GM18909 (cell line): ENCODE measurements around the gene GPR18.
"Not testable (repeated sequence)": the region's sequence is repeated elsewhere in the genome, so short reads cannot be mapped to it uniquely, and the experiment has no call there.

Experiments used
- ATAC-seq: cut with Tn5 transposase; IDR thresholded peaks from one replicate; pipeline ENCODE4 v1.9.1; 2021; ENCODE audit warnings: mild to moderate bottlenecking; ENCODE audit not compliant: unreplicated experiment, poor library complexity

The GPR18 gene

DNA sequence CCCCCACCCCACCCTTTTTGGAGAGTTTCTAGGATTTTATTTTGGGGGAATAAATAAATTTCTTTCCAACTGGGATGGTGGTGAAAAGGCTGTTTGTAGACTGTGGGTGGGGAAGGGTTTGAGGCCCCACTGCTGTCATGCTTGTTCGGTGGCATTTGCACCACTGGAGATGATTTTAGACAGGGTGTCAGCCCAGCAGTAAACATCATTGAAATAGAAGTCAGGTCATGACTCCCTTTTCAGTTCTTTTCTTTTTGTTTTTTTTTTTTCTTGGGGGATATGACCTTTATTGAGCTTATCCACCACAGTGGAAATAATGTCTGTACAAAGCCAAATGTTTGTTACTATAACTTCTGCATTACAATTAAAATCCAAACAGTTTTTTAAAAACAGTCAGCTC lies 43.4 kb downstream of the GPR18 start:
- no peak for ATAC-seq

DNA sequence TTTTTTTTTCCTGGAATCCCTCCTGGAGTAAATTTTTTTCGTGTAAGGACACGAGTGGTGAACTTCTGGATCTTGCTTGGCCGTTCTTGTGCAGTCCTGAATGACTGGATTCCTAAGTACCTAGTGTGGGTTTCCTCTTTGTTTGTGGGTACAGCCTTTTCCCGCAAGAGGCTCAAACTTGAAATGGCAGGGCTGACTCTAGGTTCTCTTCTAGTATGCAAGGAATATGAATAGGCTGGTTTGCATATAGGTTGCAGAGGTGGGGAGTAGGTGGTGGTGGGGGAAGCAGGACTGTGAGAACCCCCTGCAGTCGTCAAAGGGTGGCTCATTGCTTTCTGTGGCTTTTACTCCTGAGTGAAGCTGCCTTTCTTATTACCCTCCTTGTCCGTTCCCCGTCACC lies 43.9 kb downstream of the GPR18 start:
- peak; percentile 67 for ATAC-seq

DNA sequence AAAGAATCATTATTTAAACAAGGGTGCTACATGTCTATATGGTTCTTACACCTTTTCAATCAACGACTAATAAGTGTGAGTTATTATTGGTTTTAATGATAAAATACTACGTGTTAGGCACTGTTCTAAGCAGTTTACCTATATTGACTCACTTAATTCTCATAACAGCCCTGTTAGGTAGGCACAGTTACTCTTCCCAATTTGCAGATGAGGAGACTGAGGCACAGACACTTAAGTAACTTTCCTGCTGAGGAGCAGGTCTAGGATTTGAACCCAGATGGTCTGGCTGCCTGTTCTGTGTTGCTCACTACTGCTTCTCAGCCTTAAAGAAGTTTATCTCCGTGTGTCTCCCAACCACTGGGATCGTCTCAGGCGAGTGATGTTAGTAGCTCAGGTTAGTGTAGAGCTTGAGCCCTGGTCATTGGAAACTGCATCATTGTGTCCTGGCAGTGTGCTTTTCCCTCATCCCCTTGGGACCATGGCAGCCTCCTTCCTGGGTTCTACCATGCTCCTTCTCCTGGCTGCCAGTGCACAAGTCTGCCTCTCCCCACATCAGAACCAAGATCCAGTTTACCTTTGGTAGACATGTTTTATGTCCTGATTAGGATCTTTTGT lies 46.7 kb downstream of the GPR18 start:
- ATAC-seq, result no peak

DNA sequence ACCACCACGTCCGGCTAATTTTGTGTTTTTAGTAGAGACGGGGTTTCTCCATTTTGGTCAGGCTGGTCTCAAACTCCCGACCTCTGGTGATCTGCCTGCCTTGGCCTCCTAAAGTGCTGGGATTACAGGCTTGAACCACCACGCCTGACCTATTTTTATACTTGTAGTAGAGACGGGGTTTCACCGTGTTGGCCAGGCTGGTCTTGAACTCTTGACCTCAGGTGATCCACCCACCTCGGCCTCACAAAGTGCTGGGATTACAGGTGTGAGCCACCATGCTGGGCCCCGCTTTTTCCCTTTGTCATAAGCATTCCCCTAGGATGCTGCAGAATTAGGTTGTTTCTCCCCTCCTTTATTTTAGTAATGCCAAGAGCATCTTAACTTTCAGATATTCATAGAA lies 47.6 kb downstream of the GPR18 start:
- not testable (repeated sequence) for ATAC-seq

DNA sequence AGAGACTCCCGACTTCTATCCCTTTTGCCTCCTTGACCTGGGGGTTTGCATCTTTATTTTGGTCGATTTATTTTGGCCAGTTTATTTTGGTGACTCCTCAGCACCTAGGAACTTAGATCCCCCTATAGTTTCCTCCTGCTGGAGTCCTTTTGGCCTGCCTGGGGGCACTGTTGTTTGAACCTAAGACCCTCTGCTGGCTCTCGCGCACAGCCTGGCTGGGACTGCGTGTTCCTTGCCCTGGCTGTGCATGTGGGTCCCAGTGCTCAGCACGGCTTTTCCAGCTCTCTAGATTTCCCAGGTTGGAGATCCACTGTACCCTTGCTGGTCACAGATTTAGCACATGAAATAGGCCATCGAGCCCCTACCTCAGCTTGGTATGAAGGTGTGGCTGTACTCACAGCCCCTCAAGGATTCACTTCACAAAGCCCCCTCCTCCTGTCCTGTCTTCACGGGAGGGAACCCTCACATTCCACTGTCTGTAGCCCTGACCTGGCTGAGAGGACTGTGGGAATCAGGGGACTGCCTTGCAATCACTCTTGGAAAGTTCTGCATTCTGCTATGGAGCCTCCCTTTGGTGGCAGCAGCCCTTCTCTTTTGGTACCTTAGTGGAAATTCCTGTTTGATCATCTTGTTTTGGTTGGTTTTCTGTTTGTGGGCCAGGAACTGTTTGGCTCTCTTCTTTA lies 49.2 kb downstream of the GPR18 start:
- no peak for ATAC-seq

DNA sequence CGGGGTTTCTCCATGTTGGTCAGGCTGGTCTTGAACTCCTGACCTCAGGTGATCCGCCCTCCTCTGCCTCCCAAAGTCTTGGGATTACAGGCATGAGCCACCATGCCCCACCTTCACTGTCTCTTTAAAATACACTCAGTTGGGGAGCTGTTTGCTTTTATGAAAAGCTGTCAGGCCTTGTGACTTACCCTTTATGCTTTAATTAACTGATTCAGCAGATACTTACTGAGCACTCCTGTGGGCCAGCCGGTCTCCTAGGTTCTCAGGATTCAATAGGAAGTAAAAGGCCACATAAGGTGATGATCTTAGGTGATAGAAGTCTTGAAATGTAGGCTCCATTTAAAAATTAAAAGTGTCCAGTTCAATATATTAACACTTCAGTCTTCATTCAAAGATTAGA lies 50.0 kb downstream of the GPR18 start:
- ATAC-seq, result no peak

DNA sequence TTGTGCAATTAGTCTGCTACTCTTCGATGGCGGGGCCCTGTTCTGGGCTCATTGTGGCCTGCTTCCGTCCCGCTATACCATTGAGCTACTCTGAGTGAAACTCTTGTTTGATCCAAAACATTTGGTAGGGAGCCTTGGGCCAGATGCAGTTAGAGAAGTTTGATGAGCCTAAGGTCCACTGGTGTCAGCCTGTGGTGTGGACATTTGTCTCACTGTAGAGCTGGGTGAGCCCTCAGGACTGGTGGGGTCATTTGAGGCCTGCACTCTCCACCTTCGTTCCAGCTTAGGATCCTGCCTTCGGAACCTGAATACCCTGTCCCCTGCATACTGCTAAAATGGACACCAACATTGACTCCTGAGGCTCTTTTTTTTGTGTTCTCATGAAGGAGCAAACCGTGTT lies 50.7 kb downstream of the GPR18 start:
- no peak for ATAC-seq

DNA sequence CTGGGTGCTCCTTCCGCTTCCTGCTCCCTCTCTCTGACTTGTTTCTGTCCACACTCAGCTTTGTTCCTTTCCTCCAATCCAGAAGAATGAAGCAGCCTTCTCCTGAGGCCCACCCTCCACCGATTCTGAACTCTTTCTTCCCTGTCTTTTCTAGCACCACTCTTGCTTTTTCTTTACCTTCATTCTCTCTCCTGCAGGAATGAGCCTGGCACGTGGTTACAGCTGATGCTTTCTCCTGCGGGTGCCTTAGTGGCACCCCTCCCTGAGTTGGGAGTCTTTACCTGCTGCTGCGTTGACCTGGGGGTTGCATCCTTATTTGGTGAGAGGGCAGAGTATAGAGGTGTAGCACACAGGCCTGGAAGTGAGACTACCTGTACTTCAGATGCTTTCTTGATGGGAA lies 51.3 kb downstream of the GPR18 start:
- ATAC-seq, result no peak

DNA sequence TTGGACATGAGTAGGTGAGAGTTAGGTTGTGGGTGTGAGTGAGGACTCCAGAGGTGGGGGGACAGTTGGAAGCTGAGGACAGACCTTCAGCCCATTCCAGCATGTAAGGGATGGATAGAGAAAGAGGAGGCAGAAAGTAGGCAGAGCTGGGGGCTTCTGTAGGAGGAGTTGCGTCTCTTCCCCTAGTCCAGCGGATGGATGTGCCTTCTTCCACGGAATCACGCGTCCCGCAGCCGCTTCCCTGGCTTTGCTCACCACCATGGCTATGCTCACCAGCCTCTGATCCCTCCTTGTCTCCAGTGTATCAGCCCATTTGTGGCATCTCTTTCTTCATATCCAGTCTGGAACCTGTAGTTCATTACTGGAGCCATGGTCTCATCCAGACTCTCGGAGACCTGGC lies 52.0 kb downstream of the GPR18 start:
- ATAC-seq, result no peak

DNA sequence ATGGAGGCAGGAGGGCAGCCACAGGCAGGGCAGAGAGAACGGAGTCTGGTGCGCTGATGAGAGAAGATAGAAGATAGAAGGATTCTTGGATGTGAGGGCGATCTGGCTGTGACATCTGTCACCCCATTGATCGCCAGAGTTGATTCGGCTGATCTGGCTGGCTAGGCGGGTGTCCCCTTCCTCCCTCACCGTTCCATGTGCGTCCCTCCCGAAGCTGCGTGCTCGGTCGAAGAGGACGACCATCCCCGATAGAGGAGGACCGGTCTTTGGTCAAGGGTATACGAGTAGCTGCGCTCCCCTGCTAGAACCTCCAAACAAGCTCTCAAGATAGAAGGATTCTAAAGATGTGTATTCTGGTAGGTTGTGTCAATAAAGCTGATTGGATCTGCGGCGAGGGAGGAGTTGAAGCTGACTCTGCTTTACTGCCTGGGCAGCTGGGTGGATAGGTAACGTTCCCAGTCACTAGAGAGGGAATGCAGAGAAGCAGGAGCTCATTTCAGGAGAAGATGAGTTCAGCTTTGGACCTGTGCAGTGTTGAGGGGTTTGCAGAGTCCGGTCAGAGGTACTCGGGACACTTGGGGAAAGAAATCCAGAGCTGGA lies 52.5 kb downstream of the GPR18 start:
- no peak for ATAC-seq
